Large intestine (tissue), 12 donors: Measurements from ENCODE around the gene HOXB13. TPM values are rescaled to one million over a fixed set of nuclear protein-coding genes. Genes with fewer than 3 reads are reported as not detected.
A peak's percentile ranks its signal among the peaks of the same experiment; 100 is the strongest.

Source experiments
- DNase-seq, 2 donors: peaks; one replicate each; pipeline versions ENCODE4 v3.0.0 to v3.0.0-alpha.2; 2013
- H3K27ac ChIP-seq: one replicate; pipeline ENCODE4 v1.5.1; 2013; ENCODE audit warnings: low read length
- H3K27me3 ChIP-seq: 2 replicates; pipeline ENCODE4 v1.6.1; 2013; ENCODE audit warnings: low read length; ENCODE audit not compliant: control insufficient read depth, insufficient read depth
- H3K36me3 ChIP-seq: 2 replicates; pipeline ENCODE4 v1.6.1; 2013; ENCODE audit warnings: low read length; ENCODE audit not compliant: control insufficient read depth, insufficient read depth
- H3K4me1 ChIP-seq: one replicate; pipeline ENCODE4 v1.6.1; 2013; ENCODE audit warnings: low read length; ENCODE audit not compliant: control insufficient read depth, insufficient read depth
- H3K4me3 ChIP-seq: one replicate; pipeline ENCODE4 v1.5.1; 2013; ENCODE audit warnings: low read length
- H3K9me3 ChIP-seq: one replicate; pipeline ENCODE4 v1.6.1; 2013; ENCODE audit warnings: mild to moderate bottlenecking, low read depth, low read length, moderate library complexity; ENCODE audit not compliant: control insufficient read depth
- WGBS: methylation state at CpG from one replicate; pipeline ENCODE4 v1.1.5; 2013; ENCODE audit warnings: low lambda C conversion rate; ENCODE audit not compliant: insufficient coverage; 5-methylcytosine and 5-hydroxymethylcytosine counted together
- long read RNA-seq, 11 donors: transcript quantifications; one replicate each; lab custom pipeline, GENCODE V29; 2026
- polyA plus RNA-seq: library from polyadenylated mRNA; unstranded; fragments of 120-200 nt; gene quantifications from one replicate; pipeline ENCODE4 v1.2.1, GENCODE V29; 2013

Gene HOXB13
- polyA plus RNA-seq, result not detected
- long read RNA-seq, donor 1, result 0 reads
- long read RNA-seq, donor 2, result 0 reads
- long read RNA-seq, donor 3, result 0 reads
- long read RNA-seq, donor 4, result 0 reads
- long read RNA-seq, donor 5, transcript HOXB13-201 (2 exons, 3,467 nt), result major isoform, 17 of 17 reads
- long read RNA-seq, donor 5, partial matches to known transcripts, result 0 of 17 reads
- long read RNA-seq, donor 5, other reads (novel, unspliced or antisense), result 0 of 17 reads
- long read RNA-seq, donor 6, result 0 reads
- long read RNA-seq, donor 7, result 0 reads
- long read RNA-seq, donor 8, result 0 reads
- long read RNA-seq, donor 9, result 0 reads
- long read RNA-seq, donor 10, result 0 reads
- long read RNA-seq, donor 11, result 0 reads

DNA sequence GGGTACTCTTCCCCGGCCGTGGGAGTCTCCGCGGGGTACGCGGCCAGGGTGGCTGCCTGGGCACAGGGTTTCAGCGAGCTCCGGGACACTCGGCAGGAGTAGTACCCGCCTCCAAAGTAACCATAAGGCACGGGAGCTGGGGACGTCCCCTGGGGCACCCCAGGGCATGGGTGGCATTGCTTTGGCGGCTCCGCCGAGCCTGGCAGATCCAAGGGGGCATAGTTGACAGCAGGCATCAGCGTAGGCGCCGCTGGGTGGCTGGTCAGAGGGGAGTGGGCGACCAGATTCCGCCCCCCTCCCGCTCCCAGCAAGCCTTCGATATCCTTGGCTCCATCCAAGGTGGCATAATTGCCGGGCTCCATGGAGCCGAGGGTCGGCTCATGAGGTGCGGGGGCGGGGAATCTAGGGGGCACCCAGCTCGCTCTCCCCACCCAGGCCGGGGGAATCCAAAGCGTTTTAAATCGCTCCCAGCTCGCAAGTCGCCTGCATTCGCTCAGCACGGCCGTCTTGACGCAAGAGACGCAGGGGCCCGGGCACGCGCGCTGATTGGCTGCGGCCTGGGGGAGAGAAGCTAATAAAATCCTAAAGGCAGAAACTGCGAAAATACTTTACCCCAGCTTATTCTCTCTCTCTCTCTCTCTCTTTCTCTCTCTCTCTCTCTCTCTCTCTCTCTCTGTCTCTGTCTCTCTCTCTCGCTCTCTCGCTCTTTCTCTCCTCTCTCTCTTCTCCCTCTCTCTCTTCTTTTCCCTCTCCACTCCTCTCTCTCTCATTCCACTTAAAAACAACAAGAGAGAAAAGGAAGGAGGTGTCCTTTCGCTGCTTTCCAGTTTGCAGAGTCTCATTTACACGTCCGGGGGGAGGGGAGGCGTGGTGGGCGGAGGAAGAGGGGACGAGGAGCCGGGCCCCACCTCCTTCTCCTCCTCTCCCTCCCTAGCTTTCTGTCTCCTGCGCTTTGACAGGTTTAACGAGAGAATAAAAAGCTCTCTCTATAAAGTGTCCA is at the start of gene HOXB13:
HOXB13 (minus strand) TSS at position 519 of the 1,000 bp plus-strand sequence; CDS start at position 362, 157 bp downstream.
- Histone ChIP-seq H3K4me3 (peak within 1 kb of the TSS; percentile 15), H3K27ac (no peak within 1 kb of the TSS), H3K36me3 (no peaks in the 10 kb centered on the region), H3K4me1 (peaks cover 31% of the 10 kb centered on the region), H3K27me3 (peaks cover 100% of the 10 kb centered on the region), H3K9me3 (peaks cover 17% of the 10 kb centered on the region)
- DNase-seq, result no peak
- 30% methylated on average over 2 of the region's 55 CpGs for WGBS

DNA sequence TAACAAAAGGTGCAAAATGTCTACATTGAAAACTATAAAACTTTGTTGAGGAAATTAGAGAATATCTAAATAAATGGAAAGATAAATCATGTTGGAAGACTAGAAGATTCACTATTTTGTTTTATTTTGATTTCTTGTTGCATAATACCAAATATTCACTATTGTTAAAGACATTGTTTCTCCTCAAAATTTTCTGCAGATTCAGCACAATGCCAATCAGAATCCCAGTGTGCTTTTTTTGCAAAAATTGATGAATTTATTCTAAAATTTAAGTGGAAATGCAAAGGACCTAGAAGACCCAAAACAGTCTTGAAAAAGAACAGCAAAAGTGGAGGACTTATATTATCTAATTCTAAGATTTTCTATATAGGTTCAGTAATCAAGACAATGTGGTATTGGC is 48.1 kb upstream of the HOXB13 start:
- DNase-seq, result no peak
- no peaks in the 10 kb centered on the region for H3K9me3 ChIP-seq
- H3K4me3 ChIP-seq, result no peak overlapping the region
- no peaks in the 10 kb centered on the region for H3K36me3 ChIP-seq
- no peaks in the 10 kb centered on the region for H3K4me1 ChIP-seq
- H3K27ac ChIP-seq, result no peak overlapping the region
- H3K27me3 ChIP-seq, result no peaks in the 10 kb centered on the region

DNA sequence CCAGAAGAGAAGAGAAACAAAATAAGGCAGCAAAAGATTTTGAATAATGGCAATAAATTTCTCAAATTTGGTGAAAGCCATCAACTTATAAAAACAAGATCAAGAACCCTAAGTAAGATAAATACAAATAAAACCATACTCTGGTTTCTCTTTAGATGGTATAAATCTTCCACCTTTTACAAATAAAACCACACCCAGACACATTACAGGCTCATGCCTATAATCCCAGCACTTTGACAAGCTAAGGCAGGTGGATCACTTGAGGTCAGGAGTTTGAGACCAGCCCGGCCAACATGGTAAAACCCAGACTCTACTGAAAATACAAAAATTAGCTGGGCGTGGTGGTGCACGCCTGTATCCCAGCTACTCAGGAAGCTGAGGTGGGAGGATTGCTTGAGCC is 44.7 kb upstream of the HOXB13 start:
- H3K9me3 ChIP-seq, result no peaks in the 10 kb centered on the region
- DNase-seq, result no peak
- H3K36me3 ChIP-seq, result no peaks in the 10 kb centered on the region
- 80% methylated on average over 1 of the region's 3 CpGs for WGBS
- H3K4me3 ChIP-seq, result no peak overlapping the region
- H3K27me3 ChIP-seq, result no peaks in the 10 kb centered on the region
- no peaks in the 10 kb centered on the region for H3K4me1 ChIP-seq
- H3K27ac ChIP-seq, result no peak overlapping the region

- H3K27ac ChIP-seq, result no peak overlapping the region
- H3K9me3 ChIP-seq, result no peaks in the 10 kb centered on the region
- no peak for DNase-seq
- no peaks in the 10 kb centered on the region for H3K4me1 ChIP-seq
- no peaks in the 10 kb centered on the region for H3K27me3 ChIP-seq
- WGBS, result no CpG with 5 or more reads among the region's 3 CpGs
- H3K36me3 ChIP-seq, result no peaks in the 10 kb centered on the region
- no peak overlapping the region for H3K4me3 ChIP-seq
These were observed 42.4 kb upstream of the HOXB13 start for GRCh38 chr17:48770954-48771353.

DNA sequence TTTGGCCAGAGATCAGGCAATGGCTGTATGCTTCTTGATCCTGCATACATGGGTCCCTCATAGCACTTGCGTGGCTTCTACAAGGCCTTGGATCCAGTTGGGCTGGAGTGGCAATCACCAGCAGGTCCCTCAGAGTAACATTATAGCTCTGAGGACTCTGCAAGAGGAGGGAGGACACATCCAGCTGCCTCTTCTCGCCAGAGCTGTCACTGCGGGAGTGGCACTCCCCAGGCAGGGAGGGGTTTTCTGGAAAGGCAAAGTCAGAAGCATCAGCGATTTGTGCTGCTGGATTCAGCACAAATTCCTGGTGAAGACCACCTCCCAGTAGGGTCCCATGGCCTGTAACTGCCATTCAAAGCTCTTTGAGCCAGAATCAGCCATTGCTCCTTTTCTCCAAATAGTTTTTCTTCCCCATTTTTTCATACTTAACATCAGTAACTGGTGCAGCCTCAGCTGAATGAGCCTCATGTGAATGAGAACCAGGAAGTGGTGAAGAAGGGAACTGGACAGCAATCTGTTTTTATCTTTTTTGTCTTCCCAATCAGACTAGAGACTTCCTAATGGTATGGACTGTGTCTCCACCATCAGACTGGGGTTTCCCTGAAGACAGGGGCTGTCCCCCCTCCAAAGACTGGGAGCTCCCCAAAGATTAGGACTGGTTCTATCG is 40.6 kb upstream of the HOXB13 start:
- H3K27me3 ChIP-seq, result peaks cover 2% of the 10 kb centered on the region
- H3K9me3 ChIP-seq, result no peaks in the 10 kb centered on the region
- WGBS, result no CpG with 5 or more reads among the region's 5 CpGs
- no peaks in the 10 kb centered on the region for H3K4me1 ChIP-seq
- no peaks in the 10 kb centered on the region for H3K36me3 ChIP-seq
- no peak overlapping the region for H3K4me3 ChIP-seq
- H3K27ac ChIP-seq, result no peak overlapping the region
- no peak for DNase-seq

- Histone ChIP-seq H3K4me3 (no peak overlapping the region), H3K36me3 (no peaks in the 10 kb centered on the region), H3K4me1 (no peaks in the 10 kb centered on the region), H3K27me3 (peaks cover 3% of the 10 kb centered on the region), H3K27ac (no peak overlapping the region), H3K9me3 (no peaks in the 10 kb centered on the region)
- no CpG with 5 or more reads among the region's 4 CpGs for WGBS
- no peak for DNase-seq
These were observed 38.8 kb upstream of the HOXB13 start for GRCh38 chr17:48767263-48767774.

DNA sequence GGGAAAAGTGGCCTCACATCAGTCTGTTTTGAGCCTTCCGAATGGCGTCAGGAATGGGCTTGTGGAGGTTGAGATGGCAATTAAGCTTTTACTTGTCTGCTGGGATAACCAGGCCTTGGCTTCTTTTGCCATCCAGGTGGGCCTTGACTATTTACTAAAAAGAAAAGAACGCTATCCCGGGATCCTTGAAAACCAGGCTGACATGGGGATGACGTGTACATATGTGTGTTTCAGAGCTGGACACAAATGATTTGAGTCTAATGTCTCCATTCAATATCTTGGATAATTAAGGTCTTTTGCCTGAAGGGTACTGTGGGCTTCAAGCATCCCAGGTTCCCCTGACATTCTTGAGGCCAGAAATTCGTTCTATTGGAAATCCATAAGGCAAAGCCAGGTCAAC is 32.6 kb upstream of the HOXB13 start:
- H3K27me3 ChIP-seq, result peaks cover 41% of the 10 kb centered on the region
- DNase-seq, result no peak
- no peaks in the 10 kb centered on the region for H3K36me3 ChIP-seq
- H3K27ac ChIP-seq, result no peak overlapping the region
- no peak overlapping the region for H3K4me3 ChIP-seq
- no CpG with 5 or more reads among the region's 6 CpGs for WGBS
- H3K9me3 ChIP-seq, result no peaks in the 10 kb centered on the region
- H3K4me1 ChIP-seq, result no peaks in the 10 kb centered on the region

DNA sequence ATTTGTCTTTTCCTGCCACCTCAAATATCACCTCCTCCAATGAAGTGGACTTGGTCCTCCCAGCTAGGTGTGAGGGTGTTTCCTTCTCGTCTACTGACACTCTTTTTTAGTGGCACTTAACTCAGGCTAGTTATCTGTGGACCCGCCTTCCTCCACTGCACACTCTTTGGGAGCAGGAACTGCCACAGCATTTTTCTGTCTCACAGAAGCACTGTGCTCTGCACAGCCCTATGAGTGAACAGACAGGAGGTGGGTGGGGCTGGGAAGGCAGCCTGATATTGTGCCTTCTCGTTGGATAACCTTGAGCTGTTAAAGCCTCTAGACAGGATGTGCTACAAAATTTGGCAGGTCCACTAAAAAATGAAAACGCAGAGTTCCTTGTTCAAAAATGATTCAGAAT is 31.9 kb upstream of the HOXB13 start:
- peaks cover 49% of the 10 kb centered on the region for H3K27me3 ChIP-seq

GRCh38 chr17:48759288-48759687 is 30.7 kb upstream of the HOXB13 start:
- Histone ChIP-seq H3K9me3 (peaks cover 4% of the 10 kb centered on the region), H3K27ac (no peak overlapping the region), H3K4me3 (no peak overlapping the region), H3K4me1 (no peaks in the 10 kb centered on the region), H3K36me3 (no peaks in the 10 kb centered on the region), H3K27me3 (peaks cover 59% of the 10 kb centered on the region)
- no peak for DNase-seq

More for the DNA sequence above, 31.9 kb upstream of the HOXB13 start:
- no peaks in the 10 kb centered on the region for H3K4me1 ChIP-seq
- no peak overlapping the region for H3K4me3 ChIP-seq
- WGBS, result 20% methylated on average over 1 of the region's 4 CpGs
- H3K36me3 ChIP-seq, result no peaks in the 10 kb centered on the region
- H3K9me3 ChIP-seq, result no peaks in the 10 kb centered on the region
- no peak overlapping the region for H3K27ac ChIP-seq
- peak in 1 of 2 donors; percentile 31 for DNase-seq

DNA sequence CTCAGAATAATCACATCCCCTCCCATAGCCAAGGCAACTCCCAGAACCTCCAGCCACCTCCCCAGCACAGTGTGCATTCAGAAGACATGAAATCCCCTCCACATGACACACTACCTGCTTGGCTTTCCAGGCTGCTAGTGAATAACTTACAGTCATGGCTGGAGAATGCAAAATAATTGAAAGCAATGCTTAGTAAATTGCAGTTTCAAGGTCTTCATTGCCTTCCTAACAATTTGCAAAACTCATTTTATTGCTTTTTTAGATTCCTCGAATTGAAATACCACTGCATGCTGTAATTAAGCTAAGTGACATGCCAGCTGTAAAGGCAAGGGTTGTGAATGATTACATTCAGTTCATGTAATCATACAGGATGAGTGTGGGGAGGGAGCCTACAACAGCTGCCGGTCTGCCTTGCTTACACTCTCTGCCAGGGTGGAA is 29.0 kb upstream of the HOXB13 start:
- H3K9me3 ChIP-seq, result peaks cover 8% of the 10 kb centered on the region
- WGBS, result no CpG with 5 or more reads among the region's 2 CpGs
- no peaks in the 10 kb centered on the region for H3K4me1 ChIP-seq
- no peak overlapping the region for H3K4me3 ChIP-seq
- no peaks in the 10 kb centered on the region for H3K36me3 ChIP-seq
- H3K27me3 ChIP-seq, result peaks cover 75% of the 10 kb centered on the region
- no peak overlapping the region for H3K27ac ChIP-seq
- DNase-seq, result no peak
